ENCODE results near the gene GADD45A.
"Not testable (repeated sequence)": the region's sequence is repeated elsewhere in the genome, so short reads cannot be mapped to it uniquely, and the experiment has no call there.

Gene GADD45A

GRCh38 chr1:67722292-67722944, 37.4 kb downstream of the GADD45A start:
- no peak for FAIRE-seq
- TF ChIP-seq TAF1 (IDR thresholded peaks at IDR 0.05; ENCODE audit: low read depth, low read length) (no peak), PAX5 (IDR thresholded peaks at IDR 0.05; ENCODE audit: insufficient read depth, low read length, severe bottlenecking) (no peak), POU2F2 (IDR thresholded peaks at IDR 0.05; ENCODE audit: low read depth, low read length) (no peak), POLR2A (IDR thresholded peaks at IDR 0.05; ENCODE audit: low read depth, low read length) (no peak)
- DNase-seq (ENCODE audit: insufficient read length, low spot score): no peak

GRCh38 chr1:67723126-67723525, 38.1 kb downstream of the GADD45A start:
- DNase-seq (ENCODE audit: insufficient read length, low spot score) (no peak), FAIRE-seq (no peak)

GRCh38 chr1:67723620-67724019, 38.6 kb downstream of the GADD45A start:
- FAIRE-seq (no peak), DNase-seq (ENCODE audit: insufficient read length, low spot score) (no peak)

More at GRCh38 chr1:67723126-67723525, 38.1 kb downstream of the GADD45A start:
- TF ChIP-seq POU2F2 (IDR thresholded peaks at IDR 0.05; ENCODE audit: low read depth, low read length) (no peak), SPI1 (IDR thresholded peaks at IDR 0.05; ENCODE audit: low read depth, low read length) (no peak), TAF1 (IDR thresholded peaks at IDR 0.05; ENCODE audit: low read depth, low read length) (no peak), POLR2A (IDR thresholded peaks at IDR 0.05; ENCODE audit: low read depth, low read length) (no peak), PAX5 (IDR thresholded peaks at IDR 0.05; ENCODE audit: insufficient read depth, low read length, severe bottlenecking) (no peak), POLR2AphosphoS5 (IDR thresholded peaks at IDR 0.05; ENCODE audit: low read depth, low read length) (no peak)

GRCh38 chr1:67724928-67725560, 40.0 kb downstream of the GADD45A start:
- no peak for DNase-seq (ENCODE audit: insufficient read length, low spot score)
- FAIRE-seq: no peak

More at GRCh38 chr1:67723620-67724019, 38.6 kb downstream of the GADD45A start:
- no peak for TF ChIP-seq TAF1 (IDR thresholded peaks at IDR 0.05; ENCODE audit: low read depth, low read length)
- no peak for TF ChIP-seq POU2F2 (IDR thresholded peaks at IDR 0.05; ENCODE audit: low read depth, low read length)
- TF ChIP-seq PAX5 (IDR thresholded peaks at IDR 0.05; ENCODE audit: insufficient read depth, low read length, severe bottlenecking): no peak
- no peak for TF ChIP-seq POLR2A (IDR thresholded peaks at IDR 0.05; ENCODE audit: low read depth, low read length)
- no peak for TF ChIP-seq POLR2AphosphoS5 (IDR thresholded peaks at IDR 0.05; ENCODE audit: low read depth, low read length)
- TF ChIP-seq SPI1 (IDR thresholded peaks at IDR 0.05; ENCODE audit: low read depth, low read length): no peak

GRCh38 chr1:67726224-67726623, 41.2 kb downstream of the GADD45A start:
- no peak for FAIRE-seq
- TF ChIP-seq PAX5 (IDR thresholded peaks at IDR 0.05; ENCODE audit: insufficient read depth, low read length, severe bottlenecking) (no peak), TAF1 (IDR thresholded peaks at IDR 0.05; ENCODE audit: low read depth, low read length) (no peak), POLR2A (IDR thresholded peaks at IDR 0.05; ENCODE audit: low read depth, low read length) (no peak)
- no peak for DNase-seq (ENCODE audit: insufficient read length, low spot score)

More at GRCh38 chr1:67724928-67725560, 40.0 kb downstream of the GADD45A start:
- no peak for TF ChIP-seq POLR2A (IDR thresholded peaks at IDR 0.05; ENCODE audit: low read depth, low read length)
- TF ChIP-seq TAF1 (IDR thresholded peaks at IDR 0.05; ENCODE audit: low read depth, low read length): no peak
- no peak for TF ChIP-seq POU2F2 (IDR thresholded peaks at IDR 0.05; ENCODE audit: low read depth, low read length)
- TF ChIP-seq SPI1 (IDR thresholded peaks at IDR 0.05; ENCODE audit: low read depth, low read length): no peak
- TF ChIP-seq POLR2AphosphoS5 (IDR thresholded peaks at IDR 0.05; ENCODE audit: low read depth, low read length): no peak
- no peak for TF ChIP-seq PAX5 (IDR thresholded peaks at IDR 0.05; ENCODE audit: insufficient read depth, low read length, severe bottlenecking)

- FAIRE-seq: no peak
- no peak for TF ChIP-seq PAX5 (IDR thresholded peaks at IDR 0.05; ENCODE audit: insufficient read depth, low read length, severe bottlenecking)
- no peak for TF ChIP-seq POLR2A (IDR thresholded peaks at IDR 0.05; ENCODE audit: low read depth, low read length)
- no peak for TF ChIP-seq TAF1 (IDR thresholded peaks at IDR 0.05; ENCODE audit: low read depth, low read length)
- TF ChIP-seq POLR2AphosphoS5 (IDR thresholded peaks at IDR 0.05; ENCODE audit: low read depth, low read length): no peak
- no peak for DNase-seq (ENCODE audit: insufficient read length, low spot score)
Measured at GRCh38 chr1:67729872-67730271, 44.9 kb downstream of the GADD45A start.

GRCh38 chr1:67730312-67730711, 45.3 kb downstream of the GADD45A start:
- FAIRE-seq; DNase-seq (ENCODE audit: insufficient read length, low spot score): not testable (repeated sequence)

GRCh38 chr1:67731322-67731721, 46.3 kb downstream of the GADD45A start:
- DNase-seq (ENCODE audit: insufficient read length, low spot score) (no peak), FAIRE-seq (no peak)
- TF ChIP-seq POLR2AphosphoS5 (IDR thresholded peaks at IDR 0.05; ENCODE audit: low read depth, low read length): no peak
- TF ChIP-seq PAX5 (IDR thresholded peaks at IDR 0.05; ENCODE audit: insufficient read depth, low read length, severe bottlenecking): no peak
- no peak for TF ChIP-seq POU2F2 (IDR thresholded peaks at IDR 0.05; ENCODE audit: low read depth, low read length)
- TF ChIP-seq SPI1 (IDR thresholded peaks at IDR 0.05; ENCODE audit: low read depth, low read length): no peak
- TF ChIP-seq POLR2A (IDR thresholded peaks at IDR 0.05; ENCODE audit: low read depth, low read length): no peak
- TF ChIP-seq TAF1 (IDR thresholded peaks at IDR 0.05; ENCODE audit: low read depth, low read length): no peak

GRCh38 chr1:67732750-67733151, 47.8 kb downstream of the GADD45A start:
- TF ChIP-seq SPI1 (IDR thresholded peaks at IDR 0.05; ENCODE audit: low read depth, low read length): no peak
- no peak for TF ChIP-seq PAX5 (IDR thresholded peaks at IDR 0.05; ENCODE audit: insufficient read depth, low read length, severe bottlenecking)
- TF ChIP-seq POLR2AphosphoS5 (IDR thresholded peaks at IDR 0.05; ENCODE audit: low read depth, low read length): no peak
- no peak for TF ChIP-seq POU2F2 (IDR thresholded peaks at IDR 0.05; ENCODE audit: low read depth, low read length)
- no peak for TF ChIP-seq TAF1 (IDR thresholded peaks at IDR 0.05; ENCODE audit: low read depth, low read length)
- TF ChIP-seq POLR2A (IDR thresholded peaks at IDR 0.05; ENCODE audit: low read depth, low read length): no peak
- FAIRE-seq (peak; percentile 69), DNase-seq (ENCODE audit: insufficient read length, low spot score) (no peak)

- FAIRE-seq: no peak
- TF ChIP-seq POU2F2 (IDR thresholded peaks at IDR 0.05; ENCODE audit: low read depth, low read length): no peak
- TF ChIP-seq TAF1 (IDR thresholded peaks at IDR 0.05; ENCODE audit: low read depth, low read length): no peak
- no peak for TF ChIP-seq POLR2AphosphoS5 (IDR thresholded peaks at IDR 0.05; ENCODE audit: low read depth, low read length)
- TF ChIP-seq POLR2A (IDR thresholded peaks at IDR 0.05; ENCODE audit: low read depth, low read length): no peak
- no peak for TF ChIP-seq PAX5 (IDR thresholded peaks at IDR 0.05; ENCODE audit: insufficient read depth, low read length, severe bottlenecking)
- no peak for TF ChIP-seq SPI1 (IDR thresholded peaks at IDR 0.05; ENCODE audit: low read depth, low read length)
Measured at GRCh38 chr1:67733681-67734322, 48.8 kb downstream of the GADD45A start.

More at GRCh38 chr1:67733681-67734322, 48.8 kb downstream of the GADD45A start:
- no peak for DNase-seq (ENCODE audit: insufficient read length, low spot score)

Data from GM12891 (cell line).